Measurements from ENCODE around the gene GATB.

The GATB gene

GRCh38 chr4:151671541-151672059 lies 89.2 kb downstream of the GATB start:
- no peak for DNase-seq

GRCh38 chr4:151670843-151671242 lies 90.0 kb downstream of the GATB start:
- DNase-seq, result no peak

GRCh38 chr4:151669990-151670389 lies 90.8 kb downstream of the GATB start:
- no peak for DNase-seq

- no peak for DNase-seq
Observed at GRCh38 chr4:151668689-151669402, 92.0 kb downstream of the GATB start.

GRCh38 chr4:151667666-151668065 lies 93.1 kb downstream of the GATB start:
- no peak for DNase-seq

GRCh38 chr4:151667048-151667447 lies 93.8 kb downstream of the GATB start:
- DNase-seq, result no peak

- DNase-seq, result no peak
Observed at GRCh38 chr4:151666501-151666900, 94.3 kb downstream of the GATB start.

- no peak for DNase-seq
Observed at GRCh38 chr4:151665785-151666127, 95.1 kb downstream of the GATB start.

GRCh38 chr4:151665022-151665784 lies 95.6 kb downstream of the GATB start:
- no peak for DNase-seq

GRCh38 chr4:151664289-151664688 lies 96.5 kb downstream of the GATB start:
- DNase-seq, result no peak

- DNase-seq, result no peak
Observed at GRCh38 chr4:151663109-151663508, 97.7 kb downstream of the GATB start.

GRCh38 chr4:151661873-151662272 lies 98.9 kb downstream of the GATB start:
- no peak for DNase-seq

GRCh38 chr4:151660676-151661075 lies 100.1 kb downstream of the GATB start:
- no peak for DNase-seq

- DNase-seq, result no peak
Observed at GRCh38 chr4:151659601-151660364, 101.0 kb downstream of the GATB start.

- peak in 1 of 2 donors; percentile 5 for DNase-seq
Observed at GRCh38 chr4:151658959-151659600, 101.7 kb downstream of the GATB start.

- no peak for DNase-seq
Observed at GRCh38 chr4:151657896-151658295, 102.9 kb downstream of the GATB start.

- DNase-seq, result no peak
Observed at GRCh38 chr4:151656058-151656457, 104.7 kb downstream of the GATB start.

GRCh38 chr4:151653548-151653918 lies 107.3 kb downstream of the GATB start:
- DNase-seq, result no peak

GRCh38 chr4:151652841-151653547 lies 107.8 kb downstream of the GATB start:
- no peak for DNase-seq

- DNase-seq, result no peak
Observed at GRCh38 chr4:151651496-151651895, 109.3 kb downstream of the GATB start.

- no peak for DNase-seq
Observed at GRCh38 chr4:151649479-151649878, 111.3 kb downstream of the GATB start.

GRCh38 chr4:151646322-151646721 lies 114.5 kb downstream of the GATB start:
- DNase-seq, result no peak
